HepG2 (cell line): ENCODE results near the gene TNMD. TPM values are rescaled to one million over a fixed set of nuclear protein-coding genes. Genes with fewer than 3 reads are reported as not detected.

Experiments
- ATAC-seq: fragments of 200-7000 bp; cut with Tn5 transposase; 3 replicates; pipeline ENCODE4 v1.9.1; 2020; ENCODE audit warnings: mild to moderate bottlenecking, moderate library complexity
- BruUV-seq: library from RNA; stranded (reverse); fragments of 400-500 nt; replicated peaks from 2 replicates; lab custom pipeline; 2021; lab: Mats Ljungman, UMichigan
- CTCF ChIA-PET: fragments of 300-600 bp; formaldehyde crosslinking; extraction: SDS; loops from one replicate; lab custom pipeline; 2021; ENCODE audit warnings: low total read pairs, inconsistent platforms, low intra/inter-chr PET ratio; lab: Yijun Ruan, JAX
- POLR2A ChIA-PET: fragments of 350-600 bp; sonication (Branson Sonifier 250); formaldehyde crosslinking; loops from one replicate; lab custom pipeline; 2020; ENCODE audit warnings: antibody characterized with exemption, inconsistent platforms; lab: Yijun Ruan, JAX
- DNase-seq: peaks from one replicate; pipeline ENCODE4 v3.0.0-alpha.2; 2015; ENCODE audit warnings: low spot score
- FAIRE-seq: peaks from 3 replicates; lab custom pipeline; 2011; peaks lifted over from hg19 to GRCh38; lab: Jason Lieb, UNC
- H2AFZ ChIP-seq: one replicate; pipeline ENCODE4 v1.6.1; 2011; ENCODE audit warnings: low read length, inconsistent platforms
- H3K27ac ChIP-seq: fragments of 300-600 bp; 3 replicates; pipeline ENCODE4 v1.8.0; 2011; ENCODE audit warnings: mixed run types, mild to moderate bottlenecking, mixed read lengths, low read length, inconsistent platforms; ENCODE audit not compliant: insufficient read depth; ENCODE audit errors: extremely low read length
- H3K27me3 ChIP-seq, 2 experiments: fragments of 200-600 bp in 1 of 2; 2 replicates in 1 of 2; 3 replicates in 1 of 2; pipeline versions ENCODE4 v1.6.0 to v1.8.0; 2011; ENCODE audit warnings: low read length in 2 of 2, mild to moderate bottlenecking in 2 of 2, moderate library complexity in 2 of 2, inconsistent platforms in 1 of 2; ENCODE audit not compliant: insufficient read depth in 2 of 2, control insufficient read depth in 1 of 2
- H3K36me3 ChIP-seq, 2 experiments: fragments of 200-600 bp in 1 of 2; replicated peaks in 1 of 2; 2 replicates in 1 of 2; 3 replicates in 1 of 2; pipeline versions ENCODE4 v1.5.1 to v1.8.0; 2011; ENCODE audit warnings: low read length in 2 of 2, inconsistent platforms in 1 of 2; ENCODE audit not compliant: insufficient read depth in 2 of 2, control insufficient read depth in 1 of 2
- H3K4me1 ChIP-seq: 2 replicates; pipeline ENCODE4 v1.5.1; 2012; ENCODE audit warnings: low read length, inconsistent platforms; ENCODE audit not compliant: insufficient read depth
- H3K4me2 ChIP-seq: 2 replicates; pipeline ENCODE4 v1.6.0; 2011; ENCODE audit warnings: low read depth, low read length, inconsistent platforms
- H3K4me3 ChIP-seq, 3 experiments: fragments of 200-600 bp in 1 of 3; sonication (generic), shearing (Covaris generic) in 1 of 3; replicated peaks in 1 of 3; 2 replicates each; pipeline ENCODE4 v1.5.1; 2011 to 2016; ENCODE audit warnings: low read length in 3 of 3, inconsistent platforms in 2 of 3, low read depth in 2 of 3, mild to moderate bottlenecking in 2 of 3, control low read depth in 1 of 3, mixed read lengths in 1 of 3; ENCODE audit not compliant: insufficient read depth in 1 of 3
- H3K79me2 ChIP-seq: one replicate; pipeline ENCODE4 v1.6.1; 2011; ENCODE audit warnings: low read length, inconsistent platforms; ENCODE audit not compliant: insufficient read depth
- H3K9ac ChIP-seq: 2 replicates; pipeline ENCODE4 v1.6.0; 2011; ENCODE audit warnings: mild to moderate bottlenecking, low read depth, low read length, inconsistent platforms; ENCODE audit not compliant: insufficient read depth
- H3K9me3 ChIP-seq: 2 replicates; pipeline ENCODE4 v1.5.1; 2012; ENCODE audit warnings: mild to moderate bottlenecking, low read length
- H4K20me1 ChIP-seq: 2 replicates; pipeline ENCODE4 v1.6.0; 2011; ENCODE audit warnings: inconsistent platforms, mild to moderate bottlenecking, low read length, moderate library complexity; ENCODE audit not compliant: insufficient read depth
- ATF7-NPFF ChIP-seq: sonication (generic); formaldehyde crosslinking; IDR thresholded peaks from 2 replicates; pipeline ENCODE4 v1.8.1; 2023; ENCODE audit warnings: mild to moderate bottlenecking, low read depth, missing genetic modification reagents, moderate library complexity
- BRCA1 ChIP-seq: sonication (generic); formaldehyde crosslinking; IDR thresholded peaks from 2 replicates; pipeline ENCODE4 v1.4.0; 2020; ENCODE audit warnings: missing genetic modification reagents
- CEBPG ChIP-seq: IDR thresholded peaks from 2 replicates; pipeline ENCODE4 v1.6.1; 2016
- CHD4 ChIP-seq: fragments of 200-600 bp; sonication (generic); IDR thresholded peaks from 2 replicates; pipeline ENCODE4 v1.7.0; 2017; ENCODE audit warnings: mild to moderate bottlenecking, low read length, borderline replicate concordance
- DNMT1 ChIP-seq: sonication (generic); formaldehyde crosslinking; IDR thresholded peaks from 2 replicates; pipeline ENCODE4 v1.5.1; 2020; ENCODE audit warnings: mild to moderate bottlenecking, missing genetic modification reagents
- FOXA1 ChIP-seq, 2 experiments: fragments of 450-650 bp in 1 of 2; sonication (generic) in 1 of 2; formaldehyde crosslinking in 1 of 2; IDR thresholded peaks; 2 replicates each; pipeline versions ENCODE4 v1.4.0 to v1.6.1; 2016 to 2020; ENCODE audit warnings: missing genetic modification reagents in 1 of 2
- HES4 ChIP-seq: sonication (generic); formaldehyde crosslinking; IDR thresholded peaks from 2 replicates; pipeline ENCODE4 v1.9.0; 2021; ENCODE audit warnings: mild to moderate bottlenecking, missing genetic modification reagents, borderline replicate concordance
- HNF4A ChIP-seq: sonication (generic); formaldehyde crosslinking; IDR thresholded peaks from 2 replicates; pipeline ENCODE4 v1.4.0; 2020; ENCODE audit warnings: missing genetic modification reagents
- HOXA5 ChIP-seq: sonication (generic); formaldehyde crosslinking; IDR thresholded peaks from 2 replicates; pipeline ENCODE4 v1.4.0; 2020; ENCODE audit warnings: missing genetic modification reagents
- IKZF4 ChIP-seq: sonication (generic); formaldehyde crosslinking; IDR thresholded peaks from 2 replicates; pipeline ENCODE4 v1.5.1; 2020; ENCODE audit warnings: borderline replicate concordance, mild to moderate bottlenecking, low read depth, missing genetic modification reagents; ENCODE audit errors: not compliant biosample characterization
- NCOA1 ChIP-seq: sonication (generic); formaldehyde crosslinking; IDR thresholded peaks from 2 replicates; pipeline ENCODE4 v1.9.0; 2021; ENCODE audit warnings: missing genetic modification reagents
- NR2F6 ChIP-seq, 2 experiments: IDR thresholded peaks; 2 replicates each; pipeline ENCODE4 v1.6.1; 2016; ENCODE audit warnings: antibody characterized with exemption in 1 of 2, mild to moderate bottlenecking in 1 of 2
- PRDM4 ChIP-seq: sonication (generic); formaldehyde crosslinking; IDR thresholded peaks from 2 replicates; pipeline ENCODE4 v1.9.0; 2021; ENCODE audit warnings: missing genetic modification reagents, borderline replicate concordance
- REST ChIP-seq, 2 experiments: IDR thresholded peaks; 2 replicates each; pipeline ENCODE4 v1.6.1; 2011 to 2012; ENCODE audit warnings: low read length in 2 of 2, borderline replicate concordance in 1 of 2, low read depth in 1 of 2, mild to moderate bottlenecking in 1 of 2, moderate library complexity in 1 of 2
- XBP1 ChIP-seq: sonication (generic); formaldehyde crosslinking; IDR thresholded peaks from 2 replicates; pipeline ENCODE4 v1.5.0; 2020; ENCODE audit warnings: missing genetic modification reagents
- YEATS2 ChIP-seq: sonication (generic); formaldehyde crosslinking; IDR thresholded peaks from 2 replicates; pipeline ENCODE4 v1.4.0; 2020; ENCODE audit warnings: missing genetic modification reagents, borderline replicate concordance
- ZBTB26 ChIP-seq: IDR thresholded peaks from 2 replicates; pipeline ENCODE4 v1.6.1; 2016; ENCODE audit warnings: missing compliant biosample characterization, missing genetic modification reagents, borderline replicate concordance
- ZNF446 ChIP-seq: sonication (generic); formaldehyde crosslinking; IDR thresholded peaks from 2 replicates; pipeline ENCODE4 v1.5.0; 2020; ENCODE audit warnings: mild to moderate bottlenecking, missing genetic modification reagents
- ZNF557 ChIP-seq: sonication (generic); formaldehyde crosslinking; IDR thresholded peaks from 2 replicates; pipeline ENCODE4 v1.4.0; 2020; ENCODE audit warnings: missing genetic modification reagents
- WGBS: methylation state at CpG from one replicate; pipeline ENCODE4 v1.1.6; 2017; ENCODE audit warnings: low lambda C conversion rate; 5-methylcytosine and 5-hydroxymethylcytosine counted together
- in situ Hi-C: cut with HindIII; loops from 2 replicates; pipeline ENCODE4 v1.10.0; 2017; ENCODE audit warnings: low pct_unique_long_range_greater_than_20kb; ENCODE audit not compliant: extremely low pct_ligation_motif_present
- intact Hi-C: fragments of 100-400 bp; cut with micrococcal nuclease; formaldehyde crosslinking; loops from one replicate; pipeline ENCODE4 v1.10.0; 2022; ENCODE audit not compliant: unreplicated experiment
- polyA plus RNA-seq, 8 experiments: library from polyadenylated mRNA; depleted of rRNA in 3 of 8; stranded (reverse) in 7 of 8; unstranded in 1 of 8; fragments of >200 nt; fragmentation: Illumina TruSeq in 4 of 8; extraction: Trizol in 4 of 8; gene quantifications; 2 replicates each; pipeline versions ENCODE4 v1.2.1 to v1.2.3, GENCODE V29; 2011 to 2016; ENCODE audit warnings: low read depth in 4 of 8, missing spikeins in 1 of 8, mixed read lengths in 1 of 8; ENCODE audit not compliant: insufficient read depth in 1 of 8
- total RNA-seq, 5 experiments: library from RNA; depleted of rRNA; stranded (reverse); fragments of >200 nt; fragmentation: Illumina TruSeq; extraction: Trizol; gene quantifications; 2 replicates each; pipeline ENCODE4 v1.2.3, GENCODE V29; 2016; ENCODE audit warnings: low read depth in 1 of 5

Gene TNMD
- total and polyA plus RNA-seq, 2 of the 13 experiments (the other 11 are each of a cell fraction or from before 2014, with no cell fraction given): not detected

DNA sequence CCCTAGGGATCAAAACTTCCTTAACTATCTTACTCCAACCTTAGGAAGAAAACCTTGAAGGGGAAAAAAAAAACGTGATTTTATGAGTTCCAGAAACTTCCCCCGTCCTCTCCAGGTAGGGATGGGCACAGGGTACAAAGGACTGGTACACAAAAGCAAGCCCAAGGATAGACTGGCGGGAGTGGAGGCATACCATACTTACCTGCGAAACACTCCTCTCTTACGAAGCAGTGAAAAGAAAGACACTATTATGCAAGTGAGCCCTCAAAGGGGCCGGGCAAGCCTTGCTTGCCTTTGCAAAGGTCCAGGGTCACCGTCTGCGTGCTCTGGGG lies 51.2 kb downstream of the TNMD start:
- Histone ChIP-seq H2AFZ (no peak overlapping the region), H3K27ac (peak overlapping the region; percentile 92)
- ATAC-seq: no peak
- TF ChIP-seq ATF7-NPFF (CRISPR knock-in tag) (no peak), HNF4A (CRISPR knock-in tag) (0 out of 2 replicates have a peak, but pooled peaks have one; percentile 33), FOXA1 (IDR thresholded peaks at IDR 0.05) (no peak), FOXA1 (CRISPR knock-in tag; IDR thresholded peaks at IDR 0.05) (no peak), NCOA1 (no peak), PRDM4 (CRISPR knock-in tag) (no peak), ZNF557 (no peak), HOXA5 (no peak), ZBTB26 (no peak), REST (IDR thresholded peaks at IDR 0.05; ENCODE audit: borderline replicate concordance in 1 of 2, low read depth in 1 of 2, low read length in 2 of 2) (no peak), BRCA1 (CRISPR knock-in tag) (no peak), CHD4 (no peak), IKZF4 (CRISPR knock-in tag) (no peak), ZNF446 (no peak), NR2F6 (IDR thresholded peaks at IDR 0.05) (peak; percentile 19; the same call in 1 of the 2 replicates), NR2F6 (CRISPR knock-in tag; IDR thresholded peaks at IDR 0.05) (no peak), YEATS2 (CRISPR knock-in tag) (no peak), HES4 (CRISPR knock-in tag) (no peak), CEBPG (0 out of 2 replicates have a peak, but pooled peaks have one; percentile 22), DNMT1 (no peak), XBP1 (CRISPR knock-in tag) (no peak)

More for the DNA sequence above, 51.2 kb downstream of the TNMD start:
- Histone ChIP-seq H3K27me3 (no peaks in the 10 kb centered on the region; a peak in 1 of 5 replicates), H3K4me2 (peak overlapping the region; percentile 64), H3K36me3 (peaks cover 0 to 1% of the 10 kb centered on the region in 2 experiments; a peak in 2 of 5 replicates), H3K79me2 (peaks cover 12% of the 10 kb centered on the region), H3K4me3 (peak overlapping the region; percentile 66 to 77 (median 73)), H3K4me1 (peaks cover 30% of the 10 kb centered on the region; the same call in 1 of the 2 replicates), H3K9ac (peak overlapping the region; percentile 84), H3K9me3 (no peaks in the 10 kb centered on the region), H4K20me1 (no peaks in the 10 kb centered on the region)
- in situ Hi-C loops: no loop called here
- DNase-seq (no peak), FAIRE-seq (peak; percentile 71)
- CTCF ChIA-PET: no interaction called here
- intact Hi-C loops: loop anchor here (1.0 kb wide), 2 partner anchors 13 to 124 kb away; no protein-coding TSS in a partner anchor
- no TSS peak for BruUV-seq
- POLR2A ChIA-PET: interaction anchor here (1.4 to 2.5 kb wide), 3 partner anchors 12 to 21 kb away, joined by 5 to 67 read pairs (median 11); no protein-coding TSS in a partner anchor
- 0% methylated on average over 2 of the region's 8 CpGs for WGBS
